Fibroblast of lung (primary cell): ENCODE data around the gene RNPC3. TPM values are rescaled to one million over a fixed set of nuclear protein-coding genes. Genes with fewer than 3 reads are reported as not detected.

Source experiments
- DNase-seq, 2 donors: peaks; one replicate each; pipeline versions ENCODE4 v3.0.0 to v3.0.0-alpha.2; 2010; ENCODE audit warnings: low read depth in 2 of 2
- H2AFZ ChIP-seq: 2 replicates; pipeline ENCODE4 v1.5.1; 2012; ENCODE audit warnings: low read length, control low read depth, inconsistent platforms
- H3K27ac ChIP-seq: 2 replicates; pipeline ENCODE4 v1.5.1; 2011; ENCODE audit warnings: low read length, control low read depth; ENCODE audit not compliant: insufficient read depth
- H3K27me3 ChIP-seq: 2 replicates; pipeline ENCODE4 v1.5.1; 2011; ENCODE audit warnings: mild to moderate bottlenecking, low read length; ENCODE audit not compliant: control insufficient read depth, insufficient read depth
- H3K36me3 ChIP-seq: 2 replicates; pipeline ENCODE4 v1.5.1; 2011; ENCODE audit warnings: low read length; ENCODE audit not compliant: control insufficient read depth, insufficient read depth
- H3K4me1 ChIP-seq: 2 replicates; pipeline ENCODE4 v1.5.1; 2011; ENCODE audit warnings: low read length; ENCODE audit not compliant: control insufficient read depth, insufficient read depth; ENCODE audit errors: extremely low read depth
- H3K4me2 ChIP-seq: 2 replicates; pipeline ENCODE4 v1.5.1; 2011; ENCODE audit warnings: low read length, control low read depth; ENCODE audit not compliant: insufficient read depth; ENCODE audit errors: extremely low read depth
- H3K4me3 ChIP-seq, 4 experiments: fragments of 200-600 bp in 1 of 4; sonication (generic) in 1 of 4; replicated peaks in 1 of 4; 2 replicates each; pipeline ENCODE4 v1.5.1; 2011 to 2016; ENCODE audit warnings: low read length in 4 of 4, low read depth in 3 of 4, mild to moderate bottlenecking in 3 of 4, control low read depth in 2 of 4, inconsistent platforms in 1 of 4, mixed read lengths in 1 of 4; ENCODE audit not compliant: insufficient read depth in 1 of 4; ENCODE audit errors: control extremely low read depth in 1 of 4
- H3K79me2 ChIP-seq: 2 replicates; pipeline ENCODE4 v1.5.1; 2012; ENCODE audit warnings: mild to moderate bottlenecking, low read length, inconsistent platforms; ENCODE audit not compliant: control insufficient read depth, insufficient read depth
- H3K9ac ChIP-seq: 2 replicates; pipeline ENCODE4 v1.5.1; 2011; ENCODE audit warnings: mild to moderate bottlenecking, low read length, control low read depth; ENCODE audit not compliant: insufficient read depth
- H3K9me3 ChIP-seq: 2 replicates; pipeline ENCODE4 v1.5.1; 2012; ENCODE audit warnings: low read depth, low read length; ENCODE audit not compliant: control insufficient read depth, insufficient read depth
- H4K20me1 ChIP-seq: 2 replicates; pipeline ENCODE4 v1.5.1; 2011; ENCODE audit warnings: low read length; ENCODE audit not compliant: control insufficient read depth, insufficient read depth; ENCODE audit errors: extremely low read depth
- CTCF ChIP-seq, 2 donors: IDR thresholded peaks in 1 of 2; conservative IDR thresholded peaks in 1 of 2; 1 replicate in 1 of 2; 2 replicates in 1 of 2; pipeline ENCODE4 v1.5.1; 2011 to 2012; ENCODE audit warnings: low read length in 2 of 2, control low read depth in 1 of 2, inconsistent platforms in 1 of 2, low read depth in 1 of 2, mild to moderate bottlenecking in 1 of 2
- EZH2 ChIP-seq: IDR thresholded peaks from 2 replicates; pipeline ENCODE4 v1.5.1; 2012; ENCODE audit warnings: low read length, control low read depth, mild to moderate bottlenecking; ENCODE audit errors: missing control alignments
- polyA plus RNA-seq, 2 donors: library from polyadenylated mRNA; depleted of rRNA in 1 of 2; stranded (reverse) in 1 of 2; unstranded in 1 of 2; fragments of >200 nt; gene quantifications; 2 replicates each; pipeline ENCODE4 v1.2.1, GENCODE V29; 2011 to 2012; ENCODE audit warnings: missing spikeins in 1 of 2
- total RNA-seq: library from RNA; depleted of rRNA; stranded (reverse); fragments of >200 nt; gene quantifications from 2 replicates; pipeline ENCODE4 v1.2.1, GENCODE V29; 2014

The RNPC3 gene
- total and polyA plus RNA-seq, 2 donors (not counting 1 experiment from before 2014, with no cell fraction given): 5.6 to 10.9 TPM

- peak overlapping the region; percentile 88 for H3K4me2 ChIP-seq
- peaks cover 39% of the 10 kb centered on the region for H3K79me2 ChIP-seq
- DNase-seq: no peak
- no peak overlapping the region for H2AFZ ChIP-seq
- no peak overlapping the region for H3K9ac ChIP-seq
- peak overlapping the region in 3 of 4 experiments; percentile 80 to 99 (median 95) for H3K4me3 ChIP-seq
- no peaks in the 10 kb centered on the region for H3K36me3 ChIP-seq
- H3K27ac ChIP-seq: no peak overlapping the region
- no peaks in the 10 kb centered on the region for H4K20me1 ChIP-seq
- H3K27me3 ChIP-seq: no peaks in the 10 kb centered on the region
- TF ChIP-seq EZH2 (no peak), CTCF (conservative IDR thresholded peaks at IDR 0.05 in 1 of 2, IDR thresholded peaks at IDR 0.05 in 1 of 2; ENCODE audit: low read depth in 1 of 2, low read length in 2 of 2) (no peak)
- no peaks in the 10 kb centered on the region for H3K9me3 ChIP-seq
- no peaks in the 10 kb centered on the region for H3K4me1 ChIP-seq
Observed at GRCh38 chr1:103527331-103527730, 1.8 kb downstream of the RNPC3 start.

- Histone ChIP-seq H3K27ac (no peak overlapping the region), H4K20me1 (no peaks in the 10 kb centered on the region), H3K4me3 (no peak overlapping the region), H3K9me3 (no peaks in the 10 kb centered on the region), H3K4me2 (no peak overlapping the region), H2AFZ (no peak overlapping the region), H3K27me3 (no peaks in the 10 kb centered on the region), H3K79me2 (peaks cover 41% of the 10 kb centered on the region), H3K9ac (no peak overlapping the region), H3K36me3 (no peaks in the 10 kb centered on the region), H3K4me1 (no peaks in the 10 kb centered on the region)
- peak in 1 of 2 donors; percentile 54 for DNase-seq
- no peak for TF ChIP-seq EZH2
- no peak for TF ChIP-seq CTCF (conservative IDR thresholded peaks at IDR 0.05 in 1 of 2, IDR thresholded peaks at IDR 0.05 in 1 of 2; ENCODE audit: low read depth in 1 of 2, low read length in 2 of 2)
Observed at GRCh38 chr1:103529746-103530145, 4.2 kb downstream of the RNPC3 start.

- Histone ChIP-seq H3K79me2 (no peaks in the 10 kb centered on the region), H4K20me1 (no peaks in the 10 kb centered on the region), H3K4me1 (no peaks in the 10 kb centered on the region), H3K4me2 (no peak overlapping the region), H3K9ac (no peak overlapping the region), H3K36me3 (peaks cover 4% of the 10 kb centered on the region), H2AFZ (no peak overlapping the region), H3K9me3 (no peaks in the 10 kb centered on the region), H3K27ac (no peak overlapping the region), H3K27me3 (no peaks in the 10 kb centered on the region), H3K4me3 (no peak overlapping the region)
- DNase-seq: no peak
- no peak for TF ChIP-seq EZH2
- TF ChIP-seq CTCF (conservative IDR thresholded peaks at IDR 0.05 in 1 of 2, IDR thresholded peaks at IDR 0.05 in 1 of 2; ENCODE audit: low read depth in 1 of 2, low read length in 2 of 2): no peak
Observed at GRCh38 chr1:103538226-103538625, 12.7 kb downstream of the RNPC3 start.
